HG03060 (cell line): Measurements from ENCODE around the gene NEB.

ENCODE experiments used
- ATAC-seq: cut with Tn5 transposase; IDR thresholded peaks from one replicate; pipeline ENCODE4 v1.9.1; 2021; ENCODE audit warnings: low read depth, moderate number of reproducible peaks; ENCODE audit not compliant: unreplicated experiment

The NEB gene

DNA sequence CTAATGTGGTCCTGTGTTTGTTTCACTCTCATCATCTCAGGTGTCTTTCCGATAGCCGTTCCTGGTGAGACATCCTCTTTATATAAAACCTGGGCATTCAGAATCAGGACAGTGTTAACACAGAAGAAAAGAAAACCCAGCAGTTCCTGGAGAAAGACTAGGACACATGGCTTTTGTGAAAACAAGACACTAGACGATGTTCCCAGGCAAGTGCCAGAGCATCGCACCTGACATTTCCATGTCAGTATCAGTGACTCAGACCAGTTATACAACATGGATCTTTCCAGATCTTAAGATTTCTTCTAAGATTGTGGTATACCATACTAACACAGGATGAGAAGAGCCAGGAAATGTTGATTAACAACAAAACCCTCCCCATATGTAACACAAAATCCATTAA lies 228.1 kb downstream of the NEB start:
- no peak for ATAC-seq

DNA sequence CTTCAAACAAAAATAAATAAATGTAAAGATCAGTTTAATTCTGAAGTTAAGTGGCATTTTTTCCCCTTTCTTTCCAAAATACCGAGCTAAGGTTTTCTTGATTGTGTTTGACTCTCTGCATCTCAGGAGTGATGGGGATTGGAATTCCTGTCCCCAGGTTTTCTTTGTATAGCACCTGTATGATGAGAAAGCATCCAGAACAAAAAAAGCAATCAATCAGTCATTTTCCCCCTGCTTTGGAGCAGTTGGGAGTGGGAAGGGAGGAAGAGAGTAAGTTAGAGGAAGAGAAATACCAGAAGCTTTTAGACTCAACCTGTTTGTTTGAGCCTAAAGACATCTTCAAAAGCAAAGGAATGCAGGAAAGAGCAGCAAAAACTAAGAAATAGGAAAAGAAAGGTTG lies 236.1 kb downstream of the NEB start:
- ATAC-seq = no peak

- no peak for ATAC-seq
Observed at GRCh38 chr2:151491496-151491895, 242.8 kb downstream of the NEB start.

DNA sequence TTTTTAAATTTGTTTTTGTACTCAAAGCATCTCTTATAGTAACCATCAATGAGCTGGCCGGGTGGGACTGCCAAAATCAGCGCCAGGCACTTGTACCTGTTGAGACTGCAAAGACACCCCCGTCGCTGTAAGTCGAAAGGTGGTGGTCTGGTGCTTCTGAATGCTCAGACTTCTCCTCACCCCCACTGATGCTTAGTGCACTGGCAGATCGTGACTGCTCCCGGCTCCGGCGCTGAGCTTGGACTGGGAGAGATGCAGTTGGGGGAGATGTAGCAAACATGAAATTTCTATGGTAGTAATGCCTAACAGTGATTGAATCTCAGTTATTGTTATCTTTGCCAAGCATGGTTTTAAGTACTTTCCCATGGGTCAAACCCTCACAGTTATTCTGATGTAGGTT lies 244.0 kb downstream of the NEB start:
- no peak for ATAC-seq

- ATAC-seq = no peak
Observed at GRCh38 chr2:151486053-151486452, 248.2 kb downstream of the NEB start.

- no peak for ATAC-seq
Observed at GRCh38 chr2:151484100-151484499, 250.2 kb downstream of the NEB start.

DNA sequence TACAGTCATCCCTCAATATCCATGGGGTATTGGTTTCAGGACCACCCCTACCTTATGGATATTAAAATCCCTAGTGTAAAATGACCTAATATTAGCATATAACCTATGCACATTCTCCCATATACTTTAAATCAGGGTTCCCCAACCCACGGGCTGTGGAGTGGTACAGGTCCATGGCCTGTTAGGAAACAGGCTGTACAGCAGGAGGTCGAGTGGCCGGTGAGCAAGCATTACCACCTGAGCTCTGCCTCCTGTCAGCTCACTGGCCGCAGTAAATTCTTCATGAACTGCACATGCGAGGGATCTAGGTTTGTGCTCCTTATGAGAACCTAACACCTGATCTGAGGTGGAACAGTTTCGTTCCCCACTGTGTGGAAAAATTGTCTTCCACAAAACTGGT lies 250.7 kb downstream of the NEB start:
- ATAC-seq = no peak

GRCh38 chr2:151482171-151482725 lies 252.0 kb downstream of the NEB start:
- no peak for ATAC-seq

DNA sequence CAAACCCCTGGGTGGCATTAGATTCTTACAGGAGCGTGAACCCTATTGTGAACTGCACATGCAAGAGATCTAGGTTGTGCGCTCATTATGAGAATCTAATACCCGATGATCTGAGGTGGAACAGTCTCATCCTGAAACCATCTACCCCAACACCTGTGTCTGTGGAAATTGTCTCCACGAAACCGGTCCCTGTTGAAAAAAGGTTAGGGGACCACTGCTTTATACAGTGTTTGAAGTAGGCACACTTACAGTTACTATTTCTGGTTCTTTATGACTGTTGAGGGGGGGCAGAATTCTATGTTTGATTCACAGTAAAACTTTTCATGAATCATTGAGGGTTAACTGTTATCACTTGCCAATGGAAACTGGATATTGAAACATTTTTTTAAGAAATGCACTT lies 252.5 kb downstream of the NEB start:
- ATAC-seq = no peak

- ATAC-seq = no peak
Observed at GRCh38 chr2:151478011-151478410, 256.3 kb downstream of the NEB start.

GRCh38 chr2:151476287-151476686 lies 258.0 kb downstream of the NEB start:
- no peak for ATAC-seq

DNA sequence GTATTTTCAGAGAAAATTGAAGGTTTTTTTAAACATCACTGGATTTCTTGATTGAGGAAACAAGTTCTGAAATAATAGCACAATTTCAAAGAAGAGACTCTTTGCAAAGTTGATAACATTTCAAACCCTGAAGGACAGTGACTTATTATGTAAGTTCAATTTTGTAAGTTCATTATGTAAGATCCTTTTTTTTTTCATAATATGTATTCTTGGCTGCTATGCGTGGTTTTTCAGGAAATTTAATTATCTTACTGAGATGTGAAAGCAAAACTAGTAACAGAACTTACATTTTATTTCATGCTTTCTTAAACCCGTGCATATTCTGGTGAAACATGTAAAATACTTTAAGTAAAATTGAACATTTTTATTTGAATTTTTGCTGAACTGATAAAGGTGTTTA lies 259.2 kb downstream of the NEB start:
- no peak for ATAC-seq

DNA sequence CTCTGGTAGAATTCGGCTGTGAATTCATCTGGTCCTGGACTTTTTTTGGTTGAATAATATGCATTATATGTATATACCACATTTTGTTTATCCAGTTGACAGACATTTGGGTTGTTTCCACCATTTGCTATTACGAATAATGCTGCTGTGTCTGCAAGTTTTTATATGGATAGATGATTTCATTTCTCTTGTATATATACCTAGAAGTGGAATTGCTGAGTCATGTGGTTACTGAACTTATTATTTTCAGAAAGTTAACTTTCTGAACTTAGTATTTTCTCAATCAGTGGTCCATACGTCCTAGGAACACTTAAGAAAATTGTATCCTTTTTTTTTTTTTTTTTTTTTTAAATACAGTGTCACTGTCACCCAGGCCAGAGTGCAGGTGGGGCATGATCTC lies 261.3 kb downstream of the NEB start:
- no peak for ATAC-seq

DNA sequence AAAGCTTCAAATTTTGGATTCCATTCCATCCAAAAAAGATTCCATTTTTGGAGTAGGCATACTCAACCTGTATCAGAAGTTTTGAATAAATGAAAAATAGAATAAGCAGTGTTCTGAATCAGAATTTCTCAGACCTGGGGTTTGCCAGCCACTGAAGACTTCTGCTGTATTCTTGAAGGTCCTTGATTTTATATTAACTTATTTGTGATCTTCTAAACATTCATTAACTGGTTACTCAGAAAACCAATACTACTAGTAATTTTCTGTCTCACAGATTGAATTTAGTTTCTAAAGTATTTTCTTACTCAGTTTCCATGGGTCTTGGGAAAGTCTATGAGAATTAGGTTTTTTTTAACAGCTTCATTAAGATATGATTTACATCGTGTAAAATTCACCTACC lies 263.7 kb downstream of the NEB start:
- ATAC-seq = no peak

DNA sequence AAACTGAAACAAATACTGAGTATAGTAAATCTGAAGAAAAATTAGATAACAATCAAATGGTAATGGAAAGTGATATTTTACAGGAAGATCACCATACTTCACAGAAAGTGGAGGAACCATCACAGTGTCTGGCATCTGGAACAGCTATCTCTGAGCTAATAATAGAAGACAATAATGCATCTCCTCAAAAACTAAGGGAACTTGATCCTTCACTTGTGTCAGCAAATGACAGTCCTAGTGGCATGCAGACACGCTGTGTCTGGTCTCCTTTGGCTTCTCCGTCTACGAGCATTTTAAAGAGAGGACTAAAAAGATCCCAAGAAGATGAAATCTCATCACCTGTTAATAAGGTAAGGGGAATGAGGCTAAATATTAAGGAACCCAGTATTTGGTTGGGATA lies 268.5 kb downstream of the NEB start:
- no peak for ATAC-seq

- ATAC-seq = no peak
Observed at GRCh38 chr2:151459358-151459757, 274.9 kb downstream of the NEB start.

- ATAC-seq = no peak
Observed at GRCh38 chr2:151439127-151439526, 295.1 kb downstream of the NEB start.

DNA sequence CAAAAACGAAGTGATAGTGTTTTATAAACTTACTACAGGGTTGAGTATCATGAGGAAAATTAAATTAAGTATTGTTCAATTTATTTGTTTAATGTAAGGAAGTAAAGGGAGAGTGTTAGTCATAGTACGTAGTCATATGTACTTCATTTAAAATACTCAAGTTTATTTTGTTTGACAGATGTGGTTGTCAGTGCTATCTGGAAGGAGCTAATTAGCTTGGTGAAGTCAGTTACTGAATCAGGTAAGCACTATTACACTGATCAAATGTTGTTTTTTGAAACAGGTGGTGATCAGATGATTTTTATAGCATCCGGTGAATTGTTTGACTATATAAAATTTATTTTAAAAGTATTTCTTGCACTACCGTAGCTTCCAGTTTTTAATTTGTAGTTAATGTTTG lies 295.8 kb downstream of the NEB start:
- no peak for ATAC-seq

GRCh38 chr2:151437630-151438029 lies 296.6 kb downstream of the NEB start:
- no peak for ATAC-seq
